ENCODE results near the gene SNRPA1. TPM values are rescaled to one million over a fixed set of nuclear protein-coding genes. Genes with fewer than 3 reads are reported as not detected.

Gene SNRPA1
- total RNA-seq, 4 donors from 2014 or later, result 29.0 to 48.4 (median 38.5) TPM

DNA sequence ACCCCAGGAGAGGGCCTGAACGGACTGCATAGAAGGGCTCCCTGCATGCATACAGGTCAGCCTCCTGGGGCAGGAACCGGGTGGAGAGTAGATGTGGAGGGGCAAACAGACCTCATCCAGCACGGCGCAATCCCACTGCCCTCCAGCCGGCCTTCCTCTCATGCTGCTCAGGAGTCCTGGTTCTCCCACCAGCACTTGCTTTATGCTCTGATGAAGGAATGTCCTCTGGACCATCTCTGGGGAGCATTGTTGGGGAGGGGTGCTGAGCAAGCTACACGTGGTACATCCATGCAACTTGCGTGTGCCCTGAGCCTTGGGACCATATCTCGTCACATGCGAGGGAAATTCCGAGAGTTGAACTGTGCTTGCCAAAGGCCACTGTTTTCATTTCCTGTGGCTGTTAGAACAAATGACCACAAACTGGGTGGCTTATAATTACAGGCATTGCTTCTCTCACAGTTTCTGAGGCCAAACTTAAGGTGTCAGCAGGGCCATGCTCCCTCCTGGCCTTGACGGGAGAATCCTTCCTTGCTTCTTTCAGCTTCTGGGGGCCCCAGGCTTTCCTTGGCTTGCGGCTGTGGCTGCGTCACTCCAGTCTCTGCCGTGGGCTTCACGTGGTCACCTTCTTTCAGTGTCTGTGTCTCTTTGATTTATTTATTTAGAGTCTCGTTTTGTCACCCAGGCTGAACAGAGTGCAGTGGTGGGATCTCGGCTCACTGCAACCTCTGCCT is 30.0 kb downstream of the SNRPA1 start:
- intact Hi-C loops (cut with DNase I; ENCODE audit: low total_unique reads), result no loop called here

DNA sequence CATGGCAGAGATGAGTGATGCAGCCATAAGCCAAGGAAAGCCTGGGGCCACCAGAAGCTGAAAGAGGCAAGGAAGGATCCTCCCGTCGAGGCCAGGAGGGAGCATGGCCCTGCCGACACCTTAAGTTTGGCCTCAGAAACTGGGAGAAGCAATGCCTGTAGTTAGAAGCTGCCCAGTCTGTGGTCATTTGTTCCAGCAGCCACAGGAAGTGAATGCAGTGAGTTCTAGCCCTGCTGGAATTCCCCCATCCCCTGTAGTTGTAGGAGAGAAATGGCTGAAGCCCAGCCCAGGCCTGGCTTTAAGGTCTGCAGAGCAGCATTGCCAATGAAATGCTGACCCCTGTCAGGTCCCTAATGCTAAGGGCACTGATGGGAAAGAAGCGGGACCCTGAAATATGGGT is 31.0 kb downstream of the SNRPA1 start:
- no peak for DNase-seq (ENCODE audit: low spot score in 2 of 2)
- TF ChIP-seq POLR2A (IDR thresholded peaks at IDR 0.05), result no peak
- TF ChIP-seq, protein P1, sequence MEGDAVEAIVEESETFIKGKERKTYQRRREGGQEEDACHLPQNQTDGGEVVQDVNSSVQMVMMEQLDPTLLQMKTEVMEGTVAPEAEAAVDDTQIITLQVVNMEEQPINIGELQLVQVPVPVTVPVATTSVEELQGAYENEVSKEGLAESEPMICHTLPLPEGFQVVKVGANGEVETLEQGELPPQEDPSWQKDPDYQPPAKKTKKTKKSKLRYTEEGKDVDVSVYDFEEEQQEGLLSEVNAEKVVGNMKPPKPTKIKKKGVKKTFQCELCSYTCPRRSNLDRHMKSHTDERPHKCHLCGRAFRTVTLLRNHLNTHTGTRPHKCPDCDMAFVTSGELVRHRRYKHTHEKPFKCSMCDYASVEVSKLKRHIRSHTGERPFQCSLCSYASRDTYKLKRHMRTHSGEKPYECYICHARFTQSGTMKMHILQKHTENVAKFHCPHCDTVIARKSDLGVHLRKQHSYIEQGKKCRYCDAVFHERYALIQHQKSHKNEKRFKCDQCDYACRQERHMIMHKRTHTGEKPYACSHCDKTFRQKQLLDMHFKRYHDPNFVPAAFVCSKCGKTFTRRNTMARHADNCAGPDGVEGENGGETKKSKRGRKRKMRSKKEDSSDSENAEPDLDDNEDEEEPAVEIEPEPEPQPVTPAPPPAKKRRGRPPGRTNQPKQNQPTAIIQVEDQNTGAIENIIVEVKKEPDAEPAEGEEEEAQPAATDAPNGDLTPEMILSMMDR (IDR thresholded peaks at IDR 0.05), result no peak
- WGBS, 2 donors, result 86 to 88% methylated on average over 4 of the region's 4 CpGs
- no peak overlapping the region for H3K4me3 ChIP-seq (ENCODE audit: low read depth, poor library complexity, severe bottlenecking)
- intact Hi-C loops (cut with DNase I; ENCODE audit: low total_unique reads), result no loop called here

More for the DNA sequence above, 30.0 kb downstream of the SNRPA1 start:
- TF ChIP-seq, protein P1 (IDR thresholded peaks at IDR 0.05), result no peak
- no peak for TF ChIP-seq POLR2A (IDR thresholded peaks at IDR 0.05)
- WGBS, 2 donors, result 84 to 85% methylated on average over 17 of the region's 17 CpGs
- DNase-seq (ENCODE audit: low spot score in 2 of 2), result peak in 1 of 2 donors; percentile 76
- H3K4me3 ChIP-seq (ENCODE audit: low read depth, poor library complexity, severe bottlenecking), result no peak overlapping the region

DNA sequence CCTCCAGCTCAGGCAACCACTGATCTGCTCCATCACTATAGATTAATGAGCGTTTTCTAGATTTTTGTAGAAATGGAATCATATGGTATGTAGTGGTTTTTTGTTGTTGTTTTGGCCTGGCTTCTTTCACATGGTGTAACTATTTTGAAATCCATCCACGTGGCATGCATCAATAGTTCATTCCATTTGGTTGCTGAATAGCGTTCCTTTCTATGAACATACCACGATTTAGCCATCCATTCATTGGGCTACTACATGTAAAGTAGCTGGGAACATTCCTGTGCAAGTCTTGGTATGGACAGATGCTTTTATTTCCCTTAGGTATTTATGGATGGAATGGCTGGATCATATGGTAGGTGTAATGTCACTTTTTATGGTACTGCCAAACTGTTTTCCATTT is 32.5 kb downstream of the SNRPA1 start:
- WGBS, 2 donors, result 58 to 75% methylated on average over 4 of the region's 4 CpGs
- TF ChIP-seq, protein P1 (IDR thresholded peaks at IDR 0.05), result no peak
- no peak for TF ChIP-seq POLR2A (IDR thresholded peaks at IDR 0.05)
- intact Hi-C loops (cut with DNase I; ENCODE audit: low total_unique reads), result no loop called here
- no peak for DNase-seq (ENCODE audit: low spot score in 2 of 2)
- H3K4me3 ChIP-seq (ENCODE audit: low read depth, poor library complexity, severe bottlenecking), result no peak overlapping the region

DNA sequence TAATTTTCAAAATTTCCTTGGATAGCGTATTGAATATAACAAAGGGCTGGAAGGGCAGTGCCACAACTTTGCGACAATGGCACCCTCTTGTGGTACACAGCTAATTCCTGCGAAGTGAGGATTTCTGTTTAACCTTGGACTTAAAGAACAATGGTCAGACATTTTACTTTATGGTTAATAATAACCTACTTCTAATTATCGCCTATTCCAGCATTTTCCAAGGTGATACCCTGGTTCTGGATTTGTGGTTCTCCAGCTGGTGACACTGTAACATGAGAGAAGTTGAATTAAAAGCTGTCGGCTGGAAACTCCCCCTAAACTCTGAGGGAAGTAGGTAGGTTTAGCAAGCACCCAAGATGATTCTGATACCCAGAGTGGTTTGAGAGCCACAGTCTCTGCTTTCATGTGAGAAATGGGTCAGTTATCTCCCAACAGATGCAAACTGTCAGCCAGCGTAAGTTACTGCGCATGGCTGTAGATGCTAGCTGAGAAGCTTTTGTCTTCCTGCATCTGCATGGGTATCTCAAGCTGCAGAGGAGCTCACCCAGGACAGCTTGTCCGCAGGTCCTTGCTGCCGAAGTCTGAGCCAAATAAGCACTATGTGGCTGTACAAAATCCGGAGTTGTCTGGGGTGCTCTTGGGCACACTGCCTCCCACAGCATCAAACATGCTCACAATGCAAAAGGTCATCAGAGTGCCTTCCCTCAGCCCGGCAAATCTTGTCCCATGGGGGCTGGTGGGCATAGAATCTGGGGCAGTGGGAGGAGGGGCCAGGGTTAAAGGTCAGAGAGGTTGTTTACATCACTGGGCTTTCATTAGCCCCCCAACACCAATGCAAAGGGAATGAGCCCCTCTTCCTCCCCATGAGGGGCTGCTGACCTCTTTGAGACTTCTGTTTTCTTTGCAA is 36.6 kb downstream of the SNRPA1 start:
- TF ChIP-seq, protein P1 (IDR thresholded peaks at IDR 0.05), result peak in 1 of 3 donors; percentile 41
- no peak for TF ChIP-seq POLR2A (IDR thresholded peaks at IDR 0.05)
- WGBS, 2 donors, result 34 to 35% methylated on average over 11 of the region's 11 CpGs
- DNase-seq (ENCODE audit: low spot score in 2 of 2), result no peak

DNA sequence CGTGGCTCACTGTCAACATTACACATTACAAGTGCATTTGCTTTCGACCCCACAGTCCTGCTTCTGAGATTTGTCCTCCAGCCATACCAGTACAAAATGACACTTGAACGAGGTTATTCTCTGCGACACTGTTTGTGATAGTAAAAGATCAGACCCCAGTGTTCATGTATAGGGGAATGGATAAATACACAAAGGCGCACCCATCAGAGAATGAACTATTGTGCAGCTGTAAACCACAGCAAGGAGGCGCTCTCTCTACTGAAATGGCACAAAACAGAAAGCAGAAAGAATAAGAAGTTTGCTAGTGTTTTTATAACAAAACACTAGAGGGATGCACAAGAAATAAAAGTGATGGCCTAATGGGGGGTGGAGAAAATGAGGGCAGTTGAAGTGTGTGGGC is 38.3 kb downstream of the SNRPA1 start:
- DNase-seq (ENCODE audit: low spot score in 2 of 2), result no peak
- no peak overlapping the region for H3K4me3 ChIP-seq (ENCODE audit: low read depth, poor library complexity, severe bottlenecking)
- WGBS, 2 donors, result 91 to 94% methylated on average over 6 of the region's 6 CpGs
- TF ChIP-seq, protein P1 (IDR thresholded peaks at IDR 0.05), result no peak
- TF ChIP-seq POLR2A (IDR thresholded peaks at IDR 0.05), result no peak
- intact Hi-C loops (cut with DNase I; ENCODE audit: low total_unique reads), result loop anchor here (5.0 kb wide), 1 partner anchor 169 kb away; no protein-coding TSS in a partner anchor

More for the DNA sequence above, 36.6 kb downstream of the SNRPA1 start:
- intact Hi-C loops (cut with DNase I; ENCODE audit: low total_unique reads), result loop anchor here (5.0 kb wide), 1 partner anchor 171 kb away; no protein-coding TSS in a partner anchor
- no peak overlapping the region for H3K4me3 ChIP-seq (ENCODE audit: low read depth, poor library complexity, severe bottlenecking)
